OCI-LY1 (cell line): Measurements from ENCODE around the gene ST8SIA1.

ENCODE experiments used
- EZH2 ChIP-seq: fragments of 200-600 bp; sonication (generic), shearing (Covaris generic); IDR thresholded peaks from 2 replicates; pipeline ENCODE4 v1.8.0; 2017; ENCODE audit warnings: borderline replicate concordance, mixed run types, mild to moderate bottlenecking, antibody characterized with exemption, low read length, moderate library complexity, mixed read lengths
- TF ChIP-seq, protein P1 (sequence below): fragments of 200-600 bp; sonication (generic), shearing (Covaris generic); IDR thresholded peaks from 2 replicates; pipeline ENCODE4 v1.5.1; 2017; ENCODE audit warnings: mild to moderate bottlenecking, antibody characterized with exemption, low read length, moderate library complexity, mixed read lengths

DNA sequence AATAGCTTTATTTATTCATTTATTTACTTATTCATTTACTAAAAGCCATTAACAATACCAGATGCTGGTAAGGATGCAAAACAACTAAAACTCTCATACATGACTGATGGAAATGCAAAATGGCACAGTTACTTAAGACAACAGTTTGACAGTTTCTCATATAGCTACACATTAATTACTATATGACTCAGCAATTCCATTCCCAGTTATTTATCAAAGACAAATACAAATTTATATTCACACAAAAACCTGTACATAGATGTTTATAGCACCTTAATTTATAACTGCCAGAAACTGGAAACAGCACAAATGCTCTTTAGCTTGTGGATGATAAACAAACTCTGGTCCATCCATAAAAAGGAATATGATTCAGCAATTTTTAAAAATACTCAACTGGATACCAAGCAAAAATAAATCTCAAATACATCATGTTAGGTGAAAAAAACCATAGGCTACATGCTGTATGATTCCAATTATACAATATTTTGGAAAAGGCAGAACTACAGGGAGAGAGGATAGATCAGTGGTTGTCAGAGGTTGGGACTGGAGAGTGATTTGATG, 37.9 kb upstream of the ST8SIA1 start:
- no peak for TF ChIP-seq EZH2
- TF ChIP-seq, protein P1, sequence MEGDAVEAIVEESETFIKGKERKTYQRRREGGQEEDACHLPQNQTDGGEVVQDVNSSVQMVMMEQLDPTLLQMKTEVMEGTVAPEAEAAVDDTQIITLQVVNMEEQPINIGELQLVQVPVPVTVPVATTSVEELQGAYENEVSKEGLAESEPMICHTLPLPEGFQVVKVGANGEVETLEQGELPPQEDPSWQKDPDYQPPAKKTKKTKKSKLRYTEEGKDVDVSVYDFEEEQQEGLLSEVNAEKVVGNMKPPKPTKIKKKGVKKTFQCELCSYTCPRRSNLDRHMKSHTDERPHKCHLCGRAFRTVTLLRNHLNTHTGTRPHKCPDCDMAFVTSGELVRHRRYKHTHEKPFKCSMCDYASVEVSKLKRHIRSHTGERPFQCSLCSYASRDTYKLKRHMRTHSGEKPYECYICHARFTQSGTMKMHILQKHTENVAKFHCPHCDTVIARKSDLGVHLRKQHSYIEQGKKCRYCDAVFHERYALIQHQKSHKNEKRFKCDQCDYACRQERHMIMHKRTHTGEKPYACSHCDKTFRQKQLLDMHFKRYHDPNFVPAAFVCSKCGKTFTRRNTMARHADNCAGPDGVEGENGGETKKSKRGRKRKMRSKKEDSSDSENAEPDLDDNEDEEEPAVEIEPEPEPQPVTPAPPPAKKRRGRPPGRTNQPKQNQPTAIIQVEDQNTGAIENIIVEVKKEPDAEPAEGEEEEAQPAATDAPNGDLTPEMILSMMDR: no peak
